HepG2 (cell line): ENCODE data around the gene NRN1L. TPM values are rescaled to one million over a fixed set of nuclear protein-coding genes. Genes with fewer than 3 reads are reported as not detected.
A peak's percentile ranks its signal among the peaks of the same experiment; 100 is the strongest.

Source experiments
- AHR ChIP-seq: IDR thresholded peaks from 2 replicates; pipeline ENCODE4 v1.6.1; 2018; ENCODE audit warnings: missing genetic modification reagents, missing compliant biosample characterization
- EHMT2 ChIP-seq: fragments of 200-600 bp; sonication (generic); IDR thresholded peaks from 2 replicates; pipeline ENCODE4 v1.7.0; 2017; ENCODE audit warnings: antibody characterized with exemption, low read depth, low read length, borderline replicate concordance
- ELF3 ChIP-seq: IDR thresholded peaks from 2 replicates; pipeline ENCODE4 v1.6.1; 2016; ENCODE audit warnings: missing genetic modification reagents, missing compliant biosample characterization
- GATA4 ChIP-seq: sonication (generic); IDR thresholded peaks from 2 replicates; pipeline ENCODE4 v1.6.1; 2016; ENCODE audit warnings: antibody characterized with exemption, low read depth, borderline replicate concordance
- GTF3A ChIP-seq: sonication (generic); formaldehyde crosslinking; conservative IDR thresholded peaks from 2 replicates; pipeline ENCODE4 v1.4.0; 2020; ENCODE audit warnings: mild to moderate bottlenecking, missing genetic modification reagents
- HDAC2 ChIP-seq: sonication (generic); formaldehyde crosslinking; IDR thresholded peaks from 2 replicates; pipeline ENCODE4 v1.4.0; 2020; ENCODE audit warnings: missing genetic modification reagents
- IKZF1 ChIP-seq: fragments of 450-650 bp; IDR thresholded peaks from 2 replicates; pipeline ENCODE4 v1.7.1; 2016
- MAFF ChIP-seq: IDR thresholded peaks from 2 replicates; pipeline ENCODE4 v1.6.1; 2011; ENCODE audit warnings: low read depth, low read length, improper control_type of control experiment
- PAX8 ChIP-seq: sonication (generic); formaldehyde crosslinking; IDR thresholded peaks from 2 replicates; pipeline ENCODE4 v1.8.0; 2022; ENCODE audit warnings: mild to moderate bottlenecking, missing genetic modification reagents, borderline replicate concordance
- PHF8 ChIP-seq: sonication (generic); formaldehyde crosslinking; IDR thresholded peaks from 2 replicates; pipeline ENCODE4 v1.5.0; 2020; ENCODE audit warnings: missing genetic modification reagents
- SNRNP70 ChIP-seq: fragments of 200-400 bp; formaldehyde crosslinking; IDR thresholded peaks from 2 replicates; pipeline ENCODE4 v1.6.1; 2017; ENCODE audit warnings: mild to moderate bottlenecking, low read depth, low read length, moderate library complexity
- TBP ChIP-seq: sonication (generic); formaldehyde crosslinking; IDR thresholded peaks from 2 replicates; pipeline ENCODE4 v1.5.0; 2020; ENCODE audit warnings: missing genetic modification reagents
- ZNF3 ChIP-seq: IDR thresholded peaks from 2 replicates; pipeline ENCODE4 v1.7.0; 2017; ENCODE audit warnings: inconsistent platforms
- ZNF329 ChIP-seq: sonication (generic); formaldehyde crosslinking; IDR thresholded peaks from 2 replicates; pipeline ENCODE4 v1.9.0; 2021; ENCODE audit warnings: low read depth, mild to moderate bottlenecking, missing genetic modification reagents
- ZNF598 ChIP-seq: sonication (generic); formaldehyde crosslinking; IDR thresholded peaks from 2 replicates; pipeline ENCODE4 v1.5.1; 2020; ENCODE audit warnings: mild to moderate bottlenecking, missing genetic modification reagents, borderline replicate concordance
- ZNF678 ChIP-seq: sonication (generic); formaldehyde crosslinking; IDR thresholded peaks from 2 replicates; pipeline ENCODE4 v1.4.0; 2020; ENCODE audit warnings: mild to moderate bottlenecking, missing genetic modification reagents
- ZNF703 ChIP-seq: sonication (generic); formaldehyde crosslinking; IDR thresholded peaks from 2 replicates; pipeline ENCODE4 v1.5.1; 2020; ENCODE audit warnings: missing genetic modification reagents, mild to moderate bottlenecking, moderate library complexity, borderline replicate concordance
- ZNF746 ChIP-seq: sonication (generic); formaldehyde crosslinking; IDR thresholded peaks from 2 replicates; pipeline ENCODE4 v1.8.0; 2022; ENCODE audit warnings: mild to moderate bottlenecking, missing genetic modification reagents
- ZSCAN20 ChIP-seq: sonication (generic); formaldehyde crosslinking; IDR thresholded peaks from 2 replicates; pipeline ENCODE4 v1.4.0; 2020; ENCODE audit warnings: missing genetic modification reagents, mild to moderate bottlenecking, borderline replicate concordance
- polyA plus RNA-seq, 8 experiments: library from polyadenylated mRNA; depleted of rRNA in 3 of 8; stranded (reverse) in 7 of 8; unstranded in 1 of 8; fragments of >200 nt; fragmentation: Illumina TruSeq in 4 of 8; extraction: Trizol in 4 of 8; gene quantifications; 2 replicates each; pipeline versions ENCODE4 v1.2.1 to v1.2.3, GENCODE V29; 2011 to 2016; ENCODE audit warnings: low read depth in 4 of 8, missing spikeins in 1 of 8, mixed read lengths in 1 of 8; ENCODE audit not compliant: insufficient read depth in 1 of 8
- total RNA-seq, 5 experiments: library from RNA; depleted of rRNA; stranded (reverse); fragments of >200 nt; fragmentation: Illumina TruSeq; extraction: Trizol; gene quantifications; 2 replicates each; pipeline ENCODE4 v1.2.3, GENCODE V29; 2016; ENCODE audit warnings: low read depth in 1 of 5
- TF ChIP-seq, protein P1 (sequence below), 2 experiments: sonication (generic) in 1 of 2; formaldehyde crosslinking in 1 of 2; IDR thresholded peaks; 2 replicates each; pipeline versions ENCODE4 v1.5.1 to v1.6.1; 2011 to 2020; ENCODE audit warnings: borderline replicate concordance in 1 of 2, low read depth in 1 of 2, low read length in 1 of 2, mild to moderate bottlenecking in 1 of 2, missing genetic modification reagents in 1 of 2, moderate library complexity in 1 of 2
- TF ChIP-seq, protein P2 (sequence below): sonication (generic); formaldehyde crosslinking; IDR thresholded peaks from 2 replicates; pipeline ENCODE4 v1.4.0; 2020; ENCODE audit warnings: missing genetic modification reagents
- TF ChIP-seq, protein P3 (sequence below): sonication (generic); formaldehyde crosslinking; IDR thresholded peaks from 2 replicates; pipeline ENCODE4 v1.4.0; 2020; ENCODE audit warnings: missing genetic modification reagents

The NRN1L gene
- total and polyA plus RNA-seq, 2 of the 13 experiments (the other 11 are each of a cell fraction or from before 2014, with no cell fraction given), result 0.53 to 1.2 TPM

DNA sequence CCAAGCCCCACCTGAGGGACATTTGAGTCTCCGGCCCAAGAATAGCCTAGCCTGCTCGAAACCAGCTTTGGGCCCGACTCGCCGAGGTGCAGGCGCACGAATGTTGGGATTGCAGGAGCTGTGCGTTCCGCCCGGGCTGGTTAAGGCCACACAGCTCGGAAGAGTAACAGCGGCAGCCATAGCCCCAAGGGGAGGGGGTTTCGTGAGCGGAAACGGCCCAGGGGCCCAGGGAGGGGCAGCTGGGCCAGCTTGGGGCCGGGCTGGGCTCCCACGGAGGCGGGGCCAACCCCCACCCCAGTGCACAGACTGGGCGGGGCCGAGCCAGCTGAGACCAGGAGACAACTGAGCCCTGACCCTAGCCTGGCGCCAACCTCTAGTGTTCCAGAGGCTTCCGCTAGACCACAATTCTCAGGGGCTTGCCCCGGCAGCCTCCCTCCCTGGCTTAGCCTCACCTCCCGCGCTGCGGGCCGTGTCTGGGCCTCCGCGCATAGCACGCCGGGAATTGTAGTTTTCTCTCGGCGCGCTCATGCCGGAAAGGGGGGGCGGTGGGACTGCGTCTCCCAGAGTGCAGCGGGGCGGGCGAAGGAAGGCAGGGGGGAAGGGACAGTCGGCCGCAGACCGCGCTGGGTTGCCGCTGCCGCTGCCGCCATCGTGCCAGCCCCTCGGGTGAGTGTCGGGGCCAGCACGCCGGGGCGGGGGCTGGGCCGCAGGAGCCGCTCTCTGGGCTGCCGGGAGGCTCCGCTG, 38.2 kb upstream of the NRN1L start, which contains the start of gene NUTF2 (continued):
- TF ChIP-seq ZNF598 (CRISPR knock-in tag) (peak; percentile 57), TBP (CRISPR knock-in tag) (peak; percentile 30), SNRNP70 (no peak), EHMT2 (no peak), GATA4 (peak; percentile 75), PAX8 (CRISPR knock-in tag) (peak; percentile 96), ZNF746 (CRISPR knock-in tag) (peak; percentile 79), GTF3A (CRISPR knock-in tag) (0 out of 2 replicates have a peak, but pooled peaks have one; percentile 38), ZNF3 (no peak; the same call in 1 of the 2 replicates), ELF3 (CRISPR knock-in tag) (peak; percentile 73; the same call in 1 of the 2 replicates), PHF8 (CRISPR knock-in tag) (peak; percentile 80), ZNF329 (CRISPR knock-in tag) (peak; percentile 54), ZSCAN20 (CRISPR knock-in tag) (no peak), HDAC2 (CRISPR knock-in tag) (peak; percentile 87), ZNF703 (CRISPR knock-in tag) (peak; percentile 83; the same call in 1 of the 2 replicates), IKZF1 (no peak), AHR (CRISPR knock-in tag) (peak; percentile 86), ZNF678 (CRISPR knock-in tag) (0 out of 2 replicates have a peak, but pooled peaks have one; percentile 63), MAFF (no peak)
- TF ChIP-seq, protein P1, sequence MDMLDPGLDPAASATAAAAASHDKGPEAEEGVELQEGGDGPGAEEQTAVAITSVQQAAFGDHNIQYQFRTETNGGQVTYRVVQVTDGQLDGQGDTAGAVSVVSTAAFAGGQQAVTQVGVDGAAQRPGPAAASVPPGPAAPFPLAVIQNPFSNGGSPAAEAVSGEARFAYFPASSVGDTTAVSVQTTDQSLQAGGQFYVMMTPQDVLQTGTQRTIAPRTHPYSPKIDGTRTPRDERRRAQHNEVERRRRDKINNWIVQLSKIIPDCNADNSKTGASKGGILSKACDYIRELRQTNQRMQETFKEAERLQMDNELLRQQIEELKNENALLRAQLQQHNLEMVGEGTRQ (IDR thresholded peaks at IDR 0.05; ENCODE audit: low read depth, low read length), result no peak
- TF ChIP-seq, protein P1 (CRISPR knock-in tag; IDR thresholded peaks at IDR 0.05; ENCODE audit: borderline replicate concordance), result no peak
- TF ChIP-seq, protein P2, sequence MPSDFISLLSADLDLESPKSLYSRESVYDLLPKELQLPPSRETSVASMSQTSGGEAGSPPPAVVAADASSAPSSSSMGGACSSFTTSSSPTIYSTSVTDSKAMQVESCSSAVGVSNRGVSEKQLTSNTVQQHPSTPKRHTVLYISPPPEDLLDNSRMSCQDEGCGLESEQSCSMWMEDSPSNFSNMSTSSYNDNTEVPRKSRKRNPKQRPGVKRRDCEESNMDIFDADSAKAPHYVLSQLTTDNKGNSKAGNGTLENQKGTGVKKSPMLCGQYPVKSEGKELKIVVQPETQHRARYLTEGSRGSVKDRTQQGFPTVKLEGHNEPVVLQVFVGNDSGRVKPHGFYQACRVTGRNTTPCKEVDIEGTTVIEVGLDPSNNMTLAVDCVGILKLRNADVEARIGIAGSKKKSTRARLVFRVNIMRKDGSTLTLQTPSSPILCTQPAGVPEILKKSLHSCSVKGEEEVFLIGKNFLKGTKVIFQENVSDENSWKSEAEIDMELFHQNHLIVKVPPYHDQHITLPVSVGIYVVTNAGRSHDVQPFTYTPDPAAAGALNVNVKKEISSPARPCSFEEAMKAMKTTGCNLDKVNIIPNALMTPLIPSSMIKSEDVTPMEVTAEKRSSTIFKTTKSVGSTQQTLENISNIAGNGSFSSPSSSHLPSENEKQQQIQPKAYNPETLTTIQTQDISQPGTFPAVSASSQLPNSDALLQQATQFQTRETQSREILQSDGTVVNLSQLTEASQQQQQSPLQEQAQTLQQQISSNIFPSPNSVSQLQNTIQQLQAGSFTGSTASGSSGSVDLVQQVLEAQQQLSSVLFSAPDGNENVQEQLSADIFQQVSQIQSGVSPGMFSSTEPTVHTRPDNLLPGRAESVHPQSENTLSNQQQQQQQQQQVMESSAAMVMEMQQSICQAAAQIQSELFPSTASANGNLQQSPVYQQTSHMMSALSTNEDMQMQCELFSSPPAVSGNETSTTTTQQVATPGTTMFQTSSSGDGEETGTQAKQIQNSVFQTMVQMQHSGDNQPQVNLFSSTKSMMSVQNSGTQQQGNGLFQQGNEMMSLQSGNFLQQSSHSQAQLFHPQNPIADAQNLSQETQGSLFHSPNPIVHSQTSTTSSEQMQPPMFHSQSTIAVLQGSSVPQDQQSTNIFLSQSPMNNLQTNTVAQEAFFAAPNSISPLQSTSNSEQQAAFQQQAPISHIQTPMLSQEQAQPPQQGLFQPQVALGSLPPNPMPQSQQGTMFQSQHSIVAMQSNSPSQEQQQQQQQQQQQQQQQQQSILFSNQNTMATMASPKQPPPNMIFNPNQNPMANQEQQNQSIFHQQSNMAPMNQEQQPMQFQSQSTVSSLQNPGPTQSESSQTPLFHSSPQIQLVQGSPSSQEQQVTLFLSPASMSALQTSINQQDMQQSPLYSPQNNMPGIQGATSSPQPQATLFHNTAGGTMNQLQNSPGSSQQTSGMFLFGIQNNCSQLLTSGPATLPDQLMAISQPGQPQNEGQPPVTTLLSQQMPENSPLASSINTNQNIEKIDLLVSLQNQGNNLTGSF (CRISPR knock-in tag), result no peak; the same call in 1 of the 2 replicates
- TF ChIP-seq, protein P3, sequence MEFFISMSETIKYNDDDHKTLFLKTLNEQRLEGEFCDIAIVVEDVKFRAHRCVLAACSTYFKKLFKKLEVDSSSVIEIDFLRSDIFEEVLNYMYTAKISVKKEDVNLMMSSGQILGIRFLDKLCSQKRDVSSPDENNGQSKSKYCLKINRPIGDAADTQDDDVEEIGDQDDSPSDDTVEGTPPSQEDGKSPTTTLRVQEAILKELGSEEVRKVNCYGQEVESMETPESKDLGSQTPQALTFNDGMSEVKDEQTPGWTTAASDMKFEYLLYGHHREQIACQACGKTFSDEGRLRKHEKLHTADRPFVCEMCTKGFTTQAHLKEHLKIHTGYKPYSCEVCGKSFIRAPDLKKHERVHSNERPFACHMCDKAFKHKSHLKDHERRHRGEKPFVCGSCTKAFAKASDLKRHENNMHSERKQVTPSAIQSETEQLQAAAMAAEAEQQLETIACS (CRISPR knock-in tag), result no peak; the same call in 1 of the 2 replicates
